Endothelial cell of umbilical vein (primary cell): ENCODE measurements around the gene B4GALT7.
"Not testable (repeated sequence)": the region's sequence is repeated elsewhere in the genome, so short reads cannot be mapped to it uniquely, and the experiment has no call there.

Experiments used
- CTCF ChIP-seq, 2 donors: IDR thresholded peaks; 1 replicate in 1 of 2; 2 replicates in 1 of 2; pipeline ENCODE4 v1.5.1; 2011; ENCODE audit warnings: low read length in 2 of 2, mild to moderate bottlenecking in 2 of 2, moderate library complexity in 2 of 2, control low read depth in 1 of 2, inconsistent platforms in 1 of 2, low read depth in 1 of 2; ENCODE audit not compliant: insufficient read depth in 1 of 2; ENCODE audit errors: extremely low read depth in 1 of 2
- POLR2A ChIP-seq: IDR thresholded peaks from 2 replicates; pipeline ENCODE4 v1.6.1; 2012; ENCODE audit warnings: low read depth, mild to moderate bottlenecking, control low read depth, low read length

GRCh38 chr5:177630186-177630585, 30.3 kb downstream of the B4GALT7 start:
- not testable (repeated sequence) for TF ChIP-seq CTCF (IDR thresholded peaks at IDR 0.05; ENCODE audit: extremely low read depth in 1 of 2, insufficient read depth in 1 of 2, low read depth in 1 of 2, low read length in 2 of 2); POLR2A
